Mammary epithelial cell (primary cell): Measurements from ENCODE around the gene UBE2Q1.

Experiments used
- EZH2 ChIP-seq: IDR thresholded peaks from 2 replicates; pipeline ENCODE4 v1.6.1; 2012; ENCODE audit warnings: low read length, inconsistent platforms, borderline replicate concordance
- TF ChIP-seq, protein P1 (sequence below), 2 donors: IDR thresholded peaks in 1 of 2; conservative IDR thresholded peaks in 1 of 2; 2 replicates each; pipeline ENCODE4 v1.5.1; 2011 to 2012; ENCODE audit warnings: inconsistent platforms in 2 of 2, low read length in 2 of 2, mild to moderate bottlenecking in 2 of 2, control low read depth in 1 of 2, low read depth in 1 of 2; ENCODE audit not compliant: insufficient read depth in 1 of 2; ENCODE audit errors: extremely low read depth in 1 of 2

DNA sequence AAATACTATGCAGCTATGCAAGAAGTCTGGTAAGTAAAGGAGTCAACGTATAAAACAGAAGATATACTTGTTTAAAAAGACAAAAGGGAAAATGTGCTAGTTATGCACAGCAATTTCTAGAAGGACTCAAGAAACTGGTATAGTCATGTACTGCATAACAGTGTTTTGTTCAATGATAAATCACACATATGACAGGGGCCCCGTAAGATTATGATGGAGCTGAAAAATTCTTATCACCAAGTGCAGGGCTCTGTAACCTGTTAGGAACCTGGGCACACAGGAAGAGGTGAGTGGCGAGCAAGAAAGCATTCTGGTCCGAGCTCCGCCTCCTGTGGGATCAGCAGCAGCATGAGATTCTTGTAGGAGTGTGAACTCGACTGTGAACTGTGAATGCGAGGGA is 36.3 kb upstream of the UBE2Q1 start:
- TF ChIP-seq, protein P1, sequence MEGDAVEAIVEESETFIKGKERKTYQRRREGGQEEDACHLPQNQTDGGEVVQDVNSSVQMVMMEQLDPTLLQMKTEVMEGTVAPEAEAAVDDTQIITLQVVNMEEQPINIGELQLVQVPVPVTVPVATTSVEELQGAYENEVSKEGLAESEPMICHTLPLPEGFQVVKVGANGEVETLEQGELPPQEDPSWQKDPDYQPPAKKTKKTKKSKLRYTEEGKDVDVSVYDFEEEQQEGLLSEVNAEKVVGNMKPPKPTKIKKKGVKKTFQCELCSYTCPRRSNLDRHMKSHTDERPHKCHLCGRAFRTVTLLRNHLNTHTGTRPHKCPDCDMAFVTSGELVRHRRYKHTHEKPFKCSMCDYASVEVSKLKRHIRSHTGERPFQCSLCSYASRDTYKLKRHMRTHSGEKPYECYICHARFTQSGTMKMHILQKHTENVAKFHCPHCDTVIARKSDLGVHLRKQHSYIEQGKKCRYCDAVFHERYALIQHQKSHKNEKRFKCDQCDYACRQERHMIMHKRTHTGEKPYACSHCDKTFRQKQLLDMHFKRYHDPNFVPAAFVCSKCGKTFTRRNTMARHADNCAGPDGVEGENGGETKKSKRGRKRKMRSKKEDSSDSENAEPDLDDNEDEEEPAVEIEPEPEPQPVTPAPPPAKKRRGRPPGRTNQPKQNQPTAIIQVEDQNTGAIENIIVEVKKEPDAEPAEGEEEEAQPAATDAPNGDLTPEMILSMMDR (conservative IDR thresholded peaks at IDR 0.05 in 1 of 2, IDR thresholded peaks at IDR 0.05 in 1 of 2; ENCODE audit: extremely low read depth in 1 of 2, insufficient read depth in 1 of 2, low read depth in 1 of 2, low read length in 2 of 2), result no peak
- TF ChIP-seq EZH2, result no peak
